ENCODE results near the gene METTL1. TPM values are rescaled to one million over a fixed set of nuclear protein-coding genes. Genes with fewer than 3 reads are reported as not detected.

Gene METTL1
- total RNA-seq, 1 experiment from 2014 or later = 37.8 TPM

- intact Hi-C loops (cut with micrococcal nuclease; ENCODE audit: unreplicated experiment) = no loop called here
- no peaks in the 10 kb centered on the region for H3K9me3 ChIP-seq
- no peak for TF ChIP-seq CTCF (IDR thresholded peaks at IDR 0.05; ENCODE audit: insufficient read depth in 1 of 2, low read depth in 1 of 2, low read length in 1 of 2, severe bottlenecking in 1 of 2, unreplicated experiment in 1 of 2)
- no peaks in the 10 kb centered on the region for H3K4me1 ChIP-seq
- BruUV-seq (replicated peaks) = no TSS peak
- H3K4me3 Mint-ChIP-seq (ENCODE audit: unreplicated experiment) = no peak overlapping the region
- H3K27ac Mint-ChIP-seq (ENCODE audit: unreplicated experiment) = no peak overlapping the region
- H3K27me3 Mint-ChIP-seq (ENCODE audit: insufficient read depth, unreplicated experiment) = no peaks in the 10 kb centered on the region
- H3K4me1 Mint-ChIP-seq (ENCODE audit: low read depth, unreplicated experiment) = no peaks in the 10 kb centered on the region
- peaks cover 58% of the 10 kb centered on the region for H3K36me3 Mint-ChIP-seq (ENCODE audit: insufficient read depth, unreplicated experiment)
- no peaks in the 10 kb centered on the region for H3K9me3 Mint-ChIP-seq (ENCODE audit: unreplicated experiment)
- ChIA-PET POLR2A (no interaction called here), CTCF (no interaction called here)
- H3K27me3 ChIP-seq (replicated peaks; ENCODE audit: control insufficient read depth, insufficient read depth, low read length) = no peaks in the 10 kb centered on the region
- no peaks in the 10 kb centered on the region; the same call in 1 of the 2 replicates for H3K36me3 ChIP-seq (ENCODE audit: control insufficient read depth, insufficient read depth, low read length)
- no peak overlapping the region for H3K4me3 ChIP-seq (ENCODE audit: low read depth, low read length)
- no peak for DNase-seq
Measured at GRCh38 chr12:57793920-57794319, 22.0 kb upstream of the METTL1 start.

GRCh38 chr12:57783861-57784260 is 12.0 kb upstream of the METTL1 start:
- Mint-ChIP-seq H3K9me3 (ENCODE audit: unreplicated experiment) (no peaks in the 10 kb centered on the region), H3K27me3 (ENCODE audit: insufficient read depth, unreplicated experiment) (no peaks in the 10 kb centered on the region), H3K36me3 (ENCODE audit: insufficient read depth, unreplicated experiment) (peaks cover 32% of the 10 kb centered on the region), H3K27ac (ENCODE audit: unreplicated experiment) (no peak overlapping the region), H3K4me3 (ENCODE audit: unreplicated experiment) (peak overlapping the region; percentile 92), H3K4me1 (ENCODE audit: low read depth, unreplicated experiment) (no peaks in the 10 kb centered on the region)
- H3K9me3 ChIP-seq = no peaks in the 10 kb centered on the region
- no peaks in the 10 kb centered on the region for H3K27me3 ChIP-seq (replicated peaks; ENCODE audit: control insufficient read depth, insufficient read depth, low read length)
- BruUV-seq (replicated peaks) = TSS peak; percentile 55
- ChIA-PET POLR2A (no interaction called here), CTCF (no interaction called here)
- no peak overlapping the region for H3K4me3 ChIP-seq (ENCODE audit: low read depth, low read length)
- no peaks in the 10 kb centered on the region for H3K4me1 ChIP-seq
- H3K36me3 ChIP-seq (ENCODE audit: control insufficient read depth, insufficient read depth, low read length) = peaks cover 2% of the 10 kb centered on the region; the same call in 1 of the 2 replicates
- no peak for TF ChIP-seq CTCF (IDR thresholded peaks at IDR 0.05; ENCODE audit: insufficient read depth in 1 of 2, low read depth in 1 of 2, low read length in 1 of 2, severe bottlenecking in 1 of 2, unreplicated experiment in 1 of 2)
- DNase-seq = no peak
- intact Hi-C loops (cut with micrococcal nuclease; ENCODE audit: unreplicated experiment) = no loop called here

GRCh38 chr12:57783466-57783801 is 11.5 kb upstream of the METTL1 start:
- intact Hi-C loops (cut with micrococcal nuclease; ENCODE audit: unreplicated experiment) = no loop called here
- ChIA-PET POLR2A (interaction anchor here (1.0 kb wide), 1 partner anchor 11 kb away, joined by 7 read pairs; the partner anchor contains the start of genes EEF1AKMT3 and METTL1), CTCF (interaction anchor here (0.6 to 1.0 kb wide), 6 partner anchors 9 to 81 kb away, joined by 3 to 4 read pairs (median 4); partner anchors contain the start of genes EEF1AKMT3 and METTL1)
- Histone ChIP-seq H3K36me3 (ENCODE audit: control insufficient read depth, insufficient read depth, low read length) (peaks cover 2% of the 10 kb centered on the region; the same call in 1 of the 2 replicates), H3K9me3 (no peaks in the 10 kb centered on the region), H3K4me3 (ENCODE audit: low read depth, low read length) (peak overlapping the region; percentile 99), H3K27me3 (replicated peaks; ENCODE audit: control insufficient read depth, insufficient read depth, low read length) (no peaks in the 10 kb centered on the region), H3K4me1 (no peaks in the 10 kb centered on the region)
- no TSS peak for BruUV-seq (replicated peaks)
- Mint-ChIP-seq H3K4me3 (ENCODE audit: unreplicated experiment) (peak overlapping the region; percentile 92), H3K9me3 (ENCODE audit: unreplicated experiment) (no peaks in the 10 kb centered on the region), H3K27ac (ENCODE audit: unreplicated experiment) (no peak overlapping the region), H3K36me3 (ENCODE audit: insufficient read depth, unreplicated experiment) (peaks cover 27% of the 10 kb centered on the region), H3K27me3 (ENCODE audit: insufficient read depth, unreplicated experiment) (no peaks in the 10 kb centered on the region), H3K4me1 (ENCODE audit: low read depth, unreplicated experiment) (no peaks in the 10 kb centered on the region)
- TF ChIP-seq CTCF (IDR thresholded peaks at IDR 0.05; ENCODE audit: insufficient read depth in 1 of 2, low read depth in 1 of 2, low read length in 1 of 2, severe bottlenecking in 1 of 2, unreplicated experiment in 1 of 2) = no peak
- no peak for DNase-seq

Data from Caco-2 (cell line).